Measurements from ENCODE around the gene KIAA0825.

KIAA0825 gene

GRCh38 chr5:94618493-94619328 lies at the start of gene KIAA0825, which contains the start of gene SLF1:
Gene KIAA0825, minus strand, starts transcription at chr5:94618604. Its CDS starts 81,478 bp downstream, at chr5:94537126.
Gene SLF1, plus strand, starts transcription at chr5:94618669. Its CDS starts 10,142 bp downstream, at chr5:94628811.
- peak; percentile 88 for DNase-seq (ENCODE audit: low spot score)

GRCh38 chr5:94667937-94668336 lies 49.5 kb upstream of the KIAA0825 start:
- no peak for DNase-seq (ENCODE audit: low spot score)

- DNase-seq (ENCODE audit: low spot score), result no peak
Measured at GRCh38 chr5:94661086-94661485, 42.7 kb upstream of the KIAA0825 start.

- no peak for DNase-seq (ENCODE audit: low spot score)
Measured at GRCh38 chr5:94660506-94660905, 42.1 kb upstream of the KIAA0825 start.

- no peak for DNase-seq (ENCODE audit: low spot score)
Measured at GRCh38 chr5:94658272-94658671, 39.9 kb upstream of the KIAA0825 start.

GRCh38 chr5:94649874-94650273 lies 31.5 kb upstream of the KIAA0825 start:
- DNase-seq (ENCODE audit: low spot score), result no peak

GRCh38 chr5:94646758-94647157 lies 28.4 kb upstream of the KIAA0825 start:
- no peak for DNase-seq (ENCODE audit: low spot score)

- DNase-seq (ENCODE audit: low spot score), result no peak
Measured at GRCh38 chr5:94645053-94645452, 26.6 kb upstream of the KIAA0825 start.

GRCh38 chr5:94640176-94640575 lies 21.8 kb upstream of the KIAA0825 start:
- DNase-seq (ENCODE audit: low spot score), result no peak

- no peak for DNase-seq (ENCODE audit: low spot score)
Measured at GRCh38 chr5:94632024-94632423, 13.6 kb upstream of the KIAA0825 start.

- no peak for DNase-seq (ENCODE audit: low spot score)
Measured at GRCh38 chr5:94627191-94627590, 8.8 kb upstream of the KIAA0825 start.

GRCh38 chr5:94623877-94624276 lies 5.5 kb upstream of the KIAA0825 start:
- no peak for DNase-seq (ENCODE audit: low spot score)

- DNase-seq (ENCODE audit: low spot score), result no peak
Measured at GRCh38 chr5:94623011-94623410, 4.6 kb upstream of the KIAA0825 start.

GRCh38 chr5:94621763-94622162 lies 3.4 kb upstream of the KIAA0825 start:
- DNase-seq (ENCODE audit: low spot score), result no peak

GRCh38 chr5:94620256-94620655 lies 1.9 kb upstream of the KIAA0825 start:
- DNase-seq (ENCODE audit: low spot score), result no peak

GRCh38 chr5:94618029-94618492 lies 343 bp downstream of the KIAA0825 start:
- DNase-seq (ENCODE audit: low spot score), result peak; percentile 58

- DNase-seq (ENCODE audit: low spot score), result no peak
Measured at GRCh38 chr5:94615862-94616261, 2.5 kb downstream of the KIAA0825 start.

- DNase-seq (ENCODE audit: low spot score), result no peak
Measured at GRCh38 chr5:94614156-94614805, 4.1 kb downstream of the KIAA0825 start.

- no peak for DNase-seq (ENCODE audit: low spot score)
Measured at GRCh38 chr5:94613583-94613982, 4.8 kb downstream of the KIAA0825 start.

GRCh38 chr5:94595281-94595840 lies 23.0 kb downstream of the KIAA0825 start:
- DNase-seq (ENCODE audit: low spot score), result no peak

- no peak for DNase-seq (ENCODE audit: low spot score)
Measured at GRCh38 chr5:94577466-94578245, 40.7 kb downstream of the KIAA0825 start.

GRCh38 chr5:94575196-94575595 lies 43.2 kb downstream of the KIAA0825 start:
- no peak for DNase-seq (ENCODE audit: low spot score)
